Gastroesophageal sphincter (tissue), 4 donors: Measurements from ENCODE around the gene ISCU. TPM values are rescaled to one million over a fixed set of nuclear protein-coding genes. Genes with fewer than 3 reads are reported as not detected.

Experiments used
- ATAC-seq: fragments of 150-250 bp; one replicate; pipeline ENCODE4 v1.9.1; 2016; ENCODE audit warnings: mild to moderate bottlenecking, moderate library complexity
- H3K27ac ChIP-seq, 4 donors: fragments of 200-600 bp; sonication (generic) in 3 of 4; 1 replicate in 3 of 4; 2 replicates in 1 of 4; pipeline ENCODE4 v1.5.1; 2016 to 2019
- H3K27me3 ChIP-seq: fragments of 200-600 bp; sonication (generic); one replicate; pipeline ENCODE4 v1.5.1; 2019
- H3K36me3 ChIP-seq, 2 donors: fragments of 200-600 bp; sonication (generic); one replicate each; pipeline ENCODE4 v1.5.1; 2019; ENCODE audit warnings: control low read depth in 1 of 2
- H3K4me1 ChIP-seq, 3 donors: fragments of 200-600 bp; sonication (generic); 1 replicate in 2 of 3; 2 replicates in 1 of 3; pipeline ENCODE4 v1.5.1; 2016 to 2019; ENCODE audit warnings: control low read depth in 2 of 3
- H3K4me3 ChIP-seq, 2 donors: fragments of 200-600 bp; sonication (generic); one replicate each; pipeline ENCODE4 v1.5.1; 2019; ENCODE audit warnings: mild to moderate bottlenecking in 1 of 2, moderate library complexity in 1 of 2
- H3K9me3 ChIP-seq, 3 donors: fragments of 200-600 bp; sonication (generic); one replicate each; pipeline ENCODE4 v1.5.1; 2017 to 2019; ENCODE audit warnings: control low read depth in 2 of 3
- CTCF ChIP-seq, 4 experiments: fragments of 200-600 bp in 2 of 4; fragments of 450-650 bp in 2 of 4; sonication (generic) in 1 of 4; IDR thresholded peaks; one replicate each; pipeline ENCODE4 v1.5.1; 2017 to 2019; ENCODE audit warnings: antibody characterized with exemption in 4 of 4, mild to moderate bottlenecking in 2 of 4, moderate library complexity in 2 of 4
- EP300 ChIP-seq: sonication (generic); formaldehyde crosslinking; IDR thresholded peaks from one replicate; pipeline ENCODE4 v1.6.1; 2017; ENCODE audit warnings: antibody characterized with exemption, mild to moderate bottlenecking
- POLR2A ChIP-seq, 2 donors: fragments of 450-650 bp; IDR thresholded peaks; one replicate each; pipeline ENCODE4 v1.6.1; 2017; ENCODE audit warnings: antibody characterized with exemption in 2 of 2, mild to moderate bottlenecking in 2 of 2, moderate library complexity in 1 of 2
- POLR2AphosphoS5 ChIP-seq: sonication (generic); formaldehyde crosslinking; IDR thresholded peaks from one replicate; pipeline ENCODE4 v1.6.1; 2017; ENCODE audit warnings: antibody characterized with exemption
- WGBS, 2 donors: methylation state at CpG; one replicate each; pipeline ENCODE4 v1.1.5; 2018; ENCODE audit warnings: low coverage in 1 of 2; 5-methylcytosine and 5-hydroxymethylcytosine counted together
- total RNA-seq, 4 donors: library from RNA; depleted of rRNA; stranded (reverse); fragments of >200 nt; gene quantifications; one replicate each; pipeline ENCODE4 v1.1.0, GENCODE V29; 2016

ISCU gene
- 100 to 1,000 TPM; 220 to 299 (median 247) TPM for total RNA-seq

DNA sequence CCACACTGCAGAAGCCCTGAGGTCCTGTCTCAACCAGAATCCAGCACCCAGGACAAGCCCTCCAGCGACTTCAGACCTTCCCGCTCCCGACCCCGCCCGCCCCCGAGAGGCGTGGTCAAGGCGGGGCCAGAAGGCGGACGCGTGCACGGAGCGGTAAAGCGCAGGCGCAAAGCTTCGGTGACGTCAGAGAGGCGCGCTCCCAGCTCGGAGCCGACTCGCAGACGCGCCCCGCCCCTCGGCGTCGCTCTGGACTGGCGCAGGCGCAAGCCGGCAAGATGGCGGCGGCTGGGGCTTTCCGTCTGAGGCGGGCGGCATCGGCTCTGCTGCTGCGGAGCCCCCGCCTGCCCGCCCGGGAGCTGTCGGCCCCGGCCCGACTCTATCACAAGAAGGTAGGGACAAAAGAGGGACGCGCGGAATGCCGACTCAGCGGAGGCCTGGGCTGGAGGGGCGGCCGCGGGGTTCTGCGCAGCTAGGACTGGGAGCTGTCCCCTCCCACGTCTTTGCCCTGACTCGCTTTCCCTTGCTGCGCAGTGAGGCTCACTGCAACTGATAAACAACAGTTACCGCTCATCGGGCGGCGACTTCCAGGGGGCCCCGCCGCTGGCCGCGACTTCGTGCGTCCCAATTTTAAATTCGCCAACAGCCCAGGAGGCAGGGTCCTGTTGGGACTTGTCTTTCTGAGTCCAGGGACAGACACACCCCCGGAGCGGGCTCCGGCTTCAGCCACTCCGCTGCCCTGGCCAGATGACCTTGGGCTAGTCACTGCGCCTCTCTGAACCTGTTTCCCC, at the start of gene ISCU:
TSS of gene ISCU (plus strand) at position 249 of the 788 bp plus-strand sequence. CDS start at position 276, 27 bp downstream.
- H3K4me1 ChIP-seq: peaks cover 4 to 76% (median 23%) of the 10 kb centered on the region in 3 donors
- TF ChIP-seq POLR2AphosphoS5 (peak; percentile 75), EP300 (no peak), CTCF (IDR thresholded peaks at IDR 0.05) (peak in 2 of 4 experiments; percentile 2 to 11), POLR2A (IDR thresholded peaks at IDR 0.05) (peak; percentile 92 to 98)
- H3K9me3 ChIP-seq: no peaks in the 10 kb centered on the region
- peak within 1 kb of the TSS; percentile 92 to 95 (median 94) for H3K27ac ChIP-seq
- peaks cover 0 to 46% of the 10 kb centered on the region in 2 donors for H3K36me3 ChIP-seq
- peak; percentile 92 for ATAC-seq
- peak within 1 kb of the TSS; percentile 84 to 91 for H3K4me3 ChIP-seq
- no peaks in the 10 kb centered on the region for H3K27me3 ChIP-seq
- WGBS, 2 donors: no CpG with 5 or more reads among the region's 72 CpGs

DNA sequence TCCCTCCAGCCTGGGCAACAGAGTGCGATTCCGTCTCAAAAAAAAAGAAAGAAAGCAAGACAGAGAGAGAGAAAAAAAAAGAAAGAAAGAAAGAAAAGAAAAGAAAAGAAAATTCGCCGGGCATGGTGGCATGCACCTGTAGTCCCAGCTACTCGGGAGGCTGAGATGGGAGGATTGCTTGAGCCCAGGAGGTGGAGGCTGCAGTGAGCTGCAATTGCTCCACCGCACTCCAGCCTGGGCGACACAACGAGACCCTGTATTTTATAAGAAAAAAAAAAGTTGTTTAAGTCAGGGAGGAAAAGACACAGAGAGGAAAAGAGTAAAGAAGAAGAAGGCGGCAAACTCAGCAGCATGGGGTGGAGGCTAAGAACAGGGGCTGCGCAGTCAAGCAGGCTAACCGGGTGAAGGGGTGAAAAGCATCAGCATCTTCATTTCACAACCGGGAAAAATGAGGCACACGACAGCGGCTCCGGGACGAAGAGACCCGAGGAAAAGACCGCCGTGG, 47.9 kb upstream of the ISCU start:
- peak; percentile 18 for ATAC-seq
- no peaks in the 10 kb centered on the region for H3K9me3 ChIP-seq
- H3K4me1 ChIP-seq: peaks cover 0 to 30% (median 8%) of the 10 kb centered on the region in 3 donors
- H3K27me3 ChIP-seq: no peaks in the 10 kb centered on the region
- peaks cover 0 to 29% of the 10 kb centered on the region in 2 donors for H3K36me3 ChIP-seq
- H3K27ac ChIP-seq: peak overlapping the region in 2 of 4 donors; percentile 41 to 56
- TF ChIP-seq EP300: no peak
- no peak for TF ChIP-seq CTCF (IDR thresholded peaks at IDR 0.05)
- TF ChIP-seq POLR2AphosphoS5: no peak
- TF ChIP-seq POLR2A (IDR thresholded peaks at IDR 0.05): no peak
- H3K4me3 ChIP-seq: peak overlapping the region; percentile 8 to 70
- 7 to 29% methylated on average over 14 to 19 of the region's 19 CpGs for WGBS, 2 donors

GRCh38 chr12:108514973-108515814, 47.2 kb upstream of the ISCU start, which contains the start of gene FICD:
TSS of gene FICD (plus strand) at chr12:108515277. CDS start at chr12:108516973, 1,696 bp downstream.
- TF ChIP-seq EP300 (no peak), POLR2A (IDR thresholded peaks at IDR 0.05) (peak in 1 of 2 donors; percentile 36), CTCF (IDR thresholded peaks at IDR 0.05) (no peak), POLR2AphosphoS5 (peak; percentile 61)
- H3K27me3 ChIP-seq: no peaks in the 10 kb centered on the region
- H3K4me3 ChIP-seq: peak within 1 kb of the TSS; percentile 62 to 70
- H3K27ac ChIP-seq: peak within 1 kb of the TSS; percentile 4 to 84 (median 79)
- H3K4me1 ChIP-seq: peaks cover 0 to 31% (median 8%) of the 10 kb centered on the region in 3 donors
- no peaks in the 10 kb centered on the region for H3K9me3 ChIP-seq
- WGBS, 2 donors: 0 to 1% methylated on average over 10 to 18 of the region's 67 CpGs
- ATAC-seq: peak; percentile 99
- H3K36me3 ChIP-seq: peaks cover 0 to 36% of the 10 kb centered on the region in 2 donors

DNA sequence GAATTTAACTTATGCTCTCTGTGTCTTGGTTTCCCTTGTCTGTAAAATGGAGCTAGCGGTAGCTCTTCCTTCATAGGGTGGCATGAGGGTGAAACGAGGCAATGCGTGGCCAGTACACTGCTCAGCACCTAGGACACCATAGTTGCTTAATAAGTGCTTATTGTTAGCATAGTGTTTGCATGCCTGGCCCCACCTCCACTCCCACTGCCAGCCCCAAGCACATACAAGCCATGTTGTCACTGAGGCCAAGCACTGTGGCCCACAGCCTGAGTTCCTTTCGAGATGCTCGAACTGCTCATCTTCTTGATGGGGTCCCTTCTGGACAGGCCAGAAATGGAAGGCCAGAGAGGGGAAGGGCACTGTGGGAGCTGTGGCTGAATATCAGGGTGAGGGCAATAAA, 46.5 kb upstream of the ISCU start:
- ATAC-seq: no peak
- Histone ChIP-seq H3K9me3 (no peaks in the 10 kb centered on the region), H3K4me3 (peak overlapping the region; percentile 62 to 70), H3K27ac (peak overlapping the region in 2 of 4 donors; percentile 83 to 84), H3K36me3 (peaks cover 0 to 43% of the 10 kb centered on the region in 2 donors), H3K4me1 (peaks cover 0 to 38% (median 8%) of the 10 kb centered on the region in 3 donors), H3K27me3 (no peaks in the 10 kb centered on the region)
- WGBS, 2 donors: 80% methylated on average over 2 of the region's 5 CpGs; no CpG with 5 or more reads in 1 of the 2 donors
- TF ChIP-seq POLR2AphosphoS5 (no peak), POLR2A (IDR thresholded peaks at IDR 0.05) (no peak), EP300 (no peak), CTCF (IDR thresholded peaks at IDR 0.05) (no peak)
